Measurements from ENCODE around the gene WDR48. TPM values are rescaled to one million over a fixed set of nuclear protein-coding genes. Genes with fewer than 3 reads are reported as not detected.

Gene WDR48
- 30.6 and 37.2 TPM in 2 replicates for total RNA-seq

DNA sequence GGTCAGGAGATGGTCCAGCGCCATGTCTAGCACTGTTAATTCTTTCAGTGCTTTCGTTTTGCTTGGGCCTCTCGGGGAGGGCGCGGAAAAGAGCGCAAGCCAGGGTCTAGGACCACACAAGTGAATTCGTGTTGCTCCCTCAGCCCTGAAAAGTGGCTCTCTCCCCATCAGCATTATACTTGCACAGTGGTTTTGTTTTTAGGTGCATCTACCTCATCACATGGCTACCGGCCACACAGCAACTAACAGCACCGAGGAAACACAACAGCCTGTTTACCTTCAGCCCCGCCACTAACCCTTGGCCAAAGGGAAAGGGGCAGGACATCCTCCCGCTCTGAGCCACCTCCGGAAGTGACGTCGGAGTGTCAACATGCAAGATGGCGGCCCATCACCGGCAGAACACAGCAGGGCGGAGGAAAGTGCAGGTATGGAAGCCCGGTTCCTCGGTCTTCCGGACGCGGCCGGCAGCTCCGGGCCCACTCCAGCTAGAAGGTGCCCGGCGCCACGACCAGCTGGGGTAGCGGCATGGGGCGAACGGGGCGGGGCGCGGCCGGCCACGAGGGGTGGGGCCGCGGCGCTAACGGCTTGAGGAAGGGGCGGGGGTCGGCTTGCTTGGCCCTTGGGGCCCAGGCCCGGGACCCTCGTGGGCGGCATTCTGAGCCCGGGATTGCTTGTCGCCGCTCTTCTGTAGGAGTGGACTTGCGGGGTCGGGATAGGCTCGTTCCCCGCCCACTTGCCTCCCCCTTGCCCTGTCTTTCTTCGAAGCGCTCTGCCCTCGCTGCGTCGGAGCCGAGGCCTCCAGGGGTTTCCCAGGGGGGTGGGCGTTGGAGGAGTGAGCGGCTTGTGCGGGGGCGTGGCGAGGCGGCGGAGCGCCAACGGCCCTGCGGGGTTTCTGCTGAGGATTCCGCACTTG, at the start of gene WDR48, which contains the start of gene SCN11A:
Gene WDR48 (plus strand): TSS at position 368 of the 913 bp plus-strand sequence. CDS start 10 bp downstream, at position 378.
Gene SCN11A (minus strand): TSS at position 296 of the 913 bp plus-strand sequence. CDS start 101,582 bp downstream, outside the sequence.

GRCh38 chr3:39107388-39108199, 55.8 kb downstream of the WDR48 start, which contains the start of the genes GORASP1 and TTC21A:
Gene GORASP1, minus strand, starts transcription at chr3:39107627. Its CDS starts 86 bp downstream, at chr3:39107541.
Gene TTC21A, plus strand, starts transcription at chr3:39107680. Its CDS starts 158 bp downstream, at chr3:39107838.

Small RNA genes within 50 kb of the gene (small RNA-seq; reads per million reads assigned to genes)
- gene RNU6-1227P: not detected

Other genes with a start within 250 kb of the WDR48 start
- not detected in 2 replicates for gene SCN10A, start 235.8 kb upstream of the WDR48 start, total RNA-seq
- under 0.01 and 0.11 TPM in 2 replicates for gene SCN11A, start 72 bp upstream of the WDR48 start, total RNA-seq
- gene GORASP1, start 55.6 kb downstream of the WDR48 start, total RNA-seq: 69.5 and 81.9 TPM in 2 replicates
- gene TTC21A, start 55.7 kb downstream of the WDR48 start, total RNA-seq: 7.5 and 13.3 TPM in 2 replicates
- 40.4 and 76.3 TPM in 2 replicates for gene CSRNP1, start 101.6 kb downstream of the WDR48 start, total RNA-seq
- not detected in 2 replicates for gene XIRP1, start 140.6 kb downstream of the WDR48 start, total RNA-seq
- gene CX3CR1, start 228.0 kb downstream of the WDR48 start, total RNA-seq: under 0.01 TPM in 1 of 2 replicates, not detected in the other

Data from placental epithelial cell (primary cell).